OCI-LY1 (cell line): Measurements from ENCODE around the gene ICAM4.

Experiments
- CTCF ChIP-seq: fragments of 200-600 bp; sonication (generic), shearing (Covaris generic); IDR thresholded peaks from 2 replicates; pipeline ENCODE4 v1.5.1; 2017; ENCODE audit warnings: mild to moderate bottlenecking, antibody characterized with exemption, low read length, moderate library complexity, mixed read lengths
- EZH2 ChIP-seq: fragments of 200-600 bp; sonication (generic), shearing (Covaris generic); IDR thresholded peaks from 2 replicates; pipeline ENCODE4 v1.8.0; 2017; ENCODE audit warnings: borderline replicate concordance, mixed run types, mild to moderate bottlenecking, antibody characterized with exemption, low read length, moderate library complexity, mixed read lengths

GRCh38 chr19:10317857-10318462 is 31.2 kb downstream of the ICAM4 start:
- no peak for TF ChIP-seq CTCF
- TF ChIP-seq EZH2: no peak
